ENCODE measurements around the gene LMTK3. TPM values are rescaled to one million over a fixed set of nuclear protein-coding genes. Genes with fewer than 3 reads are reported as not detected.

LMTK3 gene
- total RNA-seq, 1 donor from 2014 or later: 1.1 TPM

DNA sequence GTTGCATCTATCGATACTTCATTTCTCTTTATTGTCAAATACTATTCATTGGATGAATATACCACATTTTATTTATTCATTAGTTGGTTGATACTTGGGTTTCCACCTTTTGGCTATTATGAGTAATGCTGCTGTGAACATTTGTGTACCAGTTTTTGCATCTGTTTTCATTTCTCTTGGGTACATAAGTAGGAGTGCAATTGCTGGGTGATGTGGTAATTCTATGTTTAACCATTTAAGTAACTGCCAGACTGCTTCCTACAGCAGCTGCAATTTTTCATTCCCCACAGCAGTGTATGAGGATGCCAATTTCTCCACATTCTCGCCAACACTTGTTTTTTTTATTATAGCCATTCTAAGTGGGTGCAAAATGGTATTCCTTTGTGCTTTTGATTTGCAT, 53.6 kb downstream of the LMTK3 start:
- intact Hi-C loops (cut with micrococcal nuclease): no loop called here
- Histone ChIP-seq H3K27me3 (ENCODE audit: low read depth) (no peaks in the 10 kb centered on the region), H3K9me3 (replicated peaks) (no peaks in the 10 kb centered on the region), H3K36me3 (peaks cover 28% of the 10 kb centered on the region), H3K4me1 (no peaks in the 10 kb centered on the region), H3K27ac (replicated peaks) (no peak overlapping the region), H3K4me3 (no peak overlapping the region)
- no peak for DNase-seq
- TF ChIP-seq, protein P1, sequence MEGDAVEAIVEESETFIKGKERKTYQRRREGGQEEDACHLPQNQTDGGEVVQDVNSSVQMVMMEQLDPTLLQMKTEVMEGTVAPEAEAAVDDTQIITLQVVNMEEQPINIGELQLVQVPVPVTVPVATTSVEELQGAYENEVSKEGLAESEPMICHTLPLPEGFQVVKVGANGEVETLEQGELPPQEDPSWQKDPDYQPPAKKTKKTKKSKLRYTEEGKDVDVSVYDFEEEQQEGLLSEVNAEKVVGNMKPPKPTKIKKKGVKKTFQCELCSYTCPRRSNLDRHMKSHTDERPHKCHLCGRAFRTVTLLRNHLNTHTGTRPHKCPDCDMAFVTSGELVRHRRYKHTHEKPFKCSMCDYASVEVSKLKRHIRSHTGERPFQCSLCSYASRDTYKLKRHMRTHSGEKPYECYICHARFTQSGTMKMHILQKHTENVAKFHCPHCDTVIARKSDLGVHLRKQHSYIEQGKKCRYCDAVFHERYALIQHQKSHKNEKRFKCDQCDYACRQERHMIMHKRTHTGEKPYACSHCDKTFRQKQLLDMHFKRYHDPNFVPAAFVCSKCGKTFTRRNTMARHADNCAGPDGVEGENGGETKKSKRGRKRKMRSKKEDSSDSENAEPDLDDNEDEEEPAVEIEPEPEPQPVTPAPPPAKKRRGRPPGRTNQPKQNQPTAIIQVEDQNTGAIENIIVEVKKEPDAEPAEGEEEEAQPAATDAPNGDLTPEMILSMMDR (IDR thresholded peaks at IDR 0.05; ENCODE audit: borderline replicate concordance): no peak

GRCh38 chr19:48456864-48457263, 54.8 kb downstream of the LMTK3 start:
- no peaks in the 10 kb centered on the region for H3K4me1 ChIP-seq
- TF ChIP-seq, protein P1 (IDR thresholded peaks at IDR 0.05; ENCODE audit: borderline replicate concordance): no peak
- intact Hi-C loops (cut with micrococcal nuclease): no loop called here
- H3K9me3 ChIP-seq (replicated peaks): no peaks in the 10 kb centered on the region
- no peaks in the 10 kb centered on the region for H3K27me3 ChIP-seq (ENCODE audit: low read depth)
- H3K4me3 ChIP-seq: no peak overlapping the region
- DNase-seq: no peak
- no peak overlapping the region for H3K27ac ChIP-seq (replicated peaks)
- H3K36me3 ChIP-seq: peaks cover 39% of the 10 kb centered on the region

GRCh38 chr19:48455908-48456562, 55.6 kb downstream of the LMTK3 start:
- Histone ChIP-seq H3K36me3 (peaks cover 48% of the 10 kb centered on the region), H3K4me1 (no peaks in the 10 kb centered on the region), H3K4me3 (no peak overlapping the region), H3K27ac (replicated peaks) (no peak overlapping the region), H3K27me3 (ENCODE audit: low read depth) (no peaks in the 10 kb centered on the region), H3K9me3 (replicated peaks) (no peaks in the 10 kb centered on the region)
- TF ChIP-seq, protein P1 (IDR thresholded peaks at IDR 0.05; ENCODE audit: borderline replicate concordance): no peak
- DNase-seq: no peak
- intact Hi-C loops (cut with micrococcal nuclease): no loop called here

- H3K4me3 ChIP-seq: no peak within 1 kb of the TSS
- no peak within 1 kb of the TSS for H3K27ac ChIP-seq (replicated peaks)
- intact Hi-C loops (cut with micrococcal nuclease): no loop called here
- H3K4me1 ChIP-seq: no peaks in the 10 kb centered on the region
- TF ChIP-seq, protein P1 (IDR thresholded peaks at IDR 0.05; ENCODE audit: borderline replicate concordance): no peak
- H3K27me3 ChIP-seq (ENCODE audit: low read depth): no peaks in the 10 kb centered on the region
- H3K36me3 ChIP-seq: peaks cover 55% of the 10 kb centered on the region
- H3K9me3 ChIP-seq (replicated peaks): no peaks in the 10 kb centered on the region
- DNase-seq: no peak
These were observed 56.3 kb downstream of the LMTK3 start, which contains the start of gene KCNJ14 for GRCh38 chr19:48455171-48455907. Gene KCNJ14, plus strand, starts transcription at chr19:48455574. Its CDS starts 6,151 bp downstream, at chr19:48461725.

- intact Hi-C loops (cut with micrococcal nuclease): no loop called here
- no peaks in the 10 kb centered on the region for H3K9me3 ChIP-seq (replicated peaks)
- no peak for DNase-seq
- TF ChIP-seq, protein P1 (IDR thresholded peaks at IDR 0.05; ENCODE audit: borderline replicate concordance): no peak
- no peak overlapping the region for H3K27ac ChIP-seq (replicated peaks)
- H3K4me3 ChIP-seq: no peak overlapping the region
- peaks cover 66% of the 10 kb centered on the region for H3K36me3 ChIP-seq
- no peaks in the 10 kb centered on the region for H3K4me1 ChIP-seq
- no peaks in the 10 kb centered on the region for H3K27me3 ChIP-seq (ENCODE audit: low read depth)
These were observed 57.4 kb downstream of the LMTK3 start for GRCh38 chr19:48454150-48454730.

Measured in left ventricle myocardium inferior (tissue), 1 donor.